Measurements from ENCODE around the gene XPO5. TPM values are rescaled to one million over a fixed set of nuclear protein-coding genes. Genes with fewer than 3 reads are reported as not detected.

XPO5 gene
- total and polyA plus RNA-seq, 2 experiments from 2014 or later: 28.5 to 95.2 TPM

DNA sequence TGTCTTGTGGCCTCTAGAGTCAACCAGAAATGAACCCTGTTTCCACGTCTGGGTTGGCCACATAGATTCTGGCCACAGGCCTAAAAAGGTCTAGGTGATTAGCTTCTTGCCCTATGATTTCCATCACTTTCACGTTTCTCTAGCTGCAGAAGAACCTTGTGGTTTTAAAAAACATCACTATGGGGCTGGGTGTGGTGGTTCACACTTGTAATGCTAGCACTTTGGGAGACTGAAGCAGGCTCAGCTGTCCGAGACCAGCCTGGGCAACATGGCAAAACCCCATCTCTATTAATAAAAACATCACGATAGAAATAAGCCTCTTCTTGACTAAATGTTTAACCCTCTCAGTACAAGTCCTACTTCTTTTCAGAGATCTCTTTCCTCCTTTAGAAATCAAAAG is 31.4 kb downstream of the XPO5 start:
- H3K27me3 ChIP-seq (ENCODE audit: insufficient read depth): no peaks in the 10 kb centered on the region
- Mint-ChIP-seq H3K27ac (no peak overlapping the region), H3K4me1 (no peaks in the 10 kb centered on the region), H3K9me3 (no peaks in the 10 kb centered on the region), H3K36me3 (ENCODE audit: low read depth) (peaks cover 84% of the 10 kb centered on the region), H3K4me3 (no peak overlapping the region), H3K27me3 (ENCODE audit: insufficient read depth, low read depth, poor library complexity) (no peaks in the 10 kb centered on the region)
- no peak for TF ChIP-seq POLR2AphosphoS5 (IDR thresholded peaks at IDR 0.05; ENCODE audit: low read depth)
- TF ChIP-seq JUNB (IDR thresholded peaks at IDR 0.05; ENCODE audit: unreplicated experiment): no peak
- TF ChIP-seq CREB1 (CRISPR knock-in tag; IDR thresholded peaks at IDR 0.05; ENCODE audit: low read depth): no peak
- no peak for TF ChIP-seq EZH2 (IDR thresholded peaks at IDR 0.05; ENCODE audit: low read depth, unreplicated experiment)
- no peak for TF ChIP-seq STAT1 (IDR thresholded peaks at IDR 0.05; ENCODE audit: unreplicated experiment)
- TF ChIP-seq ZNF114 (CRISPR knock-in tag; IDR thresholded peaks at IDR 0.05): no peak
- no peak for TF ChIP-seq ZNF331 (CRISPR knock-in tag; IDR thresholded peaks at IDR 0.05; ENCODE audit: low read depth)
- TF ChIP-seq, protein P1, sequence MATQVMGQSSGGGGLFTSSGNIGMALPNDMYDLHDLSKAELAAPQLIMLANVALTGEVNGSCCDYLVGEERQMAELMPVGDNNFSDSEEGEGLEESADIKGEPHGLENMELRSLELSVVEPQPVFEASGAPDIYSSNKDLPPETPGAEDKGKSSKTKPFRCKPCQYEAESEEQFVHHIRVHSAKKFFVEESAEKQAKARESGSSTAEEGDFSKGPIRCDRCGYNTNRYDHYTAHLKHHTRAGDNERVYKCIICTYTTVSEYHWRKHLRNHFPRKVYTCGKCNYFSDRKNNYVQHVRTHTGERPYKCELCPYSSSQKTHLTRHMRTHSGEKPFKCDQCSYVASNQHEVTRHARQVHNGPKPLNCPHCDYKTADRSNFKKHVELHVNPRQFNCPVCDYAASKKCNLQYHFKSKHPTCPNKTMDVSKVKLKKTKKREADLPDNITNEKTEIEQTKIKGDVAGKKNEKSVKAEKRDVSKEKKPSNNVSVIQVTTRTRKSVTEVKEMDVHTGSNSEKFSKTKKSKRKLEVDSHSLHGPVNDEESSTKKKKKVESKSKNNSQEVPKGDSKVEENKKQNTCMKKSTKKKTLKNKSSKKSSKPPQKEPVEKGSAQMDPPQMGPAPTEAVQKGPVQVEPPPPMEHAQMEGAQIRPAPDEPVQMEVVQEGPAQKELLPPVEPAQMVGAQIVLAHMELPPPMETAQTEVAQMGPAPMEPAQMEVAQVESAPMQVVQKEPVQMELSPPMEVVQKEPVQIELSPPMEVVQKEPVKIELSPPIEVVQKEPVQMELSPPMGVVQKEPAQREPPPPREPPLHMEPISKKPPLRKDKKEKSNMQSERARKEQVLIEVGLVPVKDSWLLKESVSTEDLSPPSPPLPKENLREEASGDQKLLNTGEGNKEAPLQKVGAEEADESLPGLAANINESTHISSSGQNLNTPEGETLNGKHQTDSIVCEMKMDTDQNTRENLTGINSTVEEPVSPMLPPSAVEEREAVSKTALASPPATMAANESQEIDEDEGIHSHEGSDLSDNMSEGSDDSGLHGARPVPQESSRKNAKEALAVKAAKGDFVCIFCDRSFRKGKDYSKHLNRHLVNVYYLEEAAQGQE (IDR thresholded peaks at IDR 0.05; ENCODE audit: unreplicated experiment): no peak
- TF ChIP-seq, protein P2, sequence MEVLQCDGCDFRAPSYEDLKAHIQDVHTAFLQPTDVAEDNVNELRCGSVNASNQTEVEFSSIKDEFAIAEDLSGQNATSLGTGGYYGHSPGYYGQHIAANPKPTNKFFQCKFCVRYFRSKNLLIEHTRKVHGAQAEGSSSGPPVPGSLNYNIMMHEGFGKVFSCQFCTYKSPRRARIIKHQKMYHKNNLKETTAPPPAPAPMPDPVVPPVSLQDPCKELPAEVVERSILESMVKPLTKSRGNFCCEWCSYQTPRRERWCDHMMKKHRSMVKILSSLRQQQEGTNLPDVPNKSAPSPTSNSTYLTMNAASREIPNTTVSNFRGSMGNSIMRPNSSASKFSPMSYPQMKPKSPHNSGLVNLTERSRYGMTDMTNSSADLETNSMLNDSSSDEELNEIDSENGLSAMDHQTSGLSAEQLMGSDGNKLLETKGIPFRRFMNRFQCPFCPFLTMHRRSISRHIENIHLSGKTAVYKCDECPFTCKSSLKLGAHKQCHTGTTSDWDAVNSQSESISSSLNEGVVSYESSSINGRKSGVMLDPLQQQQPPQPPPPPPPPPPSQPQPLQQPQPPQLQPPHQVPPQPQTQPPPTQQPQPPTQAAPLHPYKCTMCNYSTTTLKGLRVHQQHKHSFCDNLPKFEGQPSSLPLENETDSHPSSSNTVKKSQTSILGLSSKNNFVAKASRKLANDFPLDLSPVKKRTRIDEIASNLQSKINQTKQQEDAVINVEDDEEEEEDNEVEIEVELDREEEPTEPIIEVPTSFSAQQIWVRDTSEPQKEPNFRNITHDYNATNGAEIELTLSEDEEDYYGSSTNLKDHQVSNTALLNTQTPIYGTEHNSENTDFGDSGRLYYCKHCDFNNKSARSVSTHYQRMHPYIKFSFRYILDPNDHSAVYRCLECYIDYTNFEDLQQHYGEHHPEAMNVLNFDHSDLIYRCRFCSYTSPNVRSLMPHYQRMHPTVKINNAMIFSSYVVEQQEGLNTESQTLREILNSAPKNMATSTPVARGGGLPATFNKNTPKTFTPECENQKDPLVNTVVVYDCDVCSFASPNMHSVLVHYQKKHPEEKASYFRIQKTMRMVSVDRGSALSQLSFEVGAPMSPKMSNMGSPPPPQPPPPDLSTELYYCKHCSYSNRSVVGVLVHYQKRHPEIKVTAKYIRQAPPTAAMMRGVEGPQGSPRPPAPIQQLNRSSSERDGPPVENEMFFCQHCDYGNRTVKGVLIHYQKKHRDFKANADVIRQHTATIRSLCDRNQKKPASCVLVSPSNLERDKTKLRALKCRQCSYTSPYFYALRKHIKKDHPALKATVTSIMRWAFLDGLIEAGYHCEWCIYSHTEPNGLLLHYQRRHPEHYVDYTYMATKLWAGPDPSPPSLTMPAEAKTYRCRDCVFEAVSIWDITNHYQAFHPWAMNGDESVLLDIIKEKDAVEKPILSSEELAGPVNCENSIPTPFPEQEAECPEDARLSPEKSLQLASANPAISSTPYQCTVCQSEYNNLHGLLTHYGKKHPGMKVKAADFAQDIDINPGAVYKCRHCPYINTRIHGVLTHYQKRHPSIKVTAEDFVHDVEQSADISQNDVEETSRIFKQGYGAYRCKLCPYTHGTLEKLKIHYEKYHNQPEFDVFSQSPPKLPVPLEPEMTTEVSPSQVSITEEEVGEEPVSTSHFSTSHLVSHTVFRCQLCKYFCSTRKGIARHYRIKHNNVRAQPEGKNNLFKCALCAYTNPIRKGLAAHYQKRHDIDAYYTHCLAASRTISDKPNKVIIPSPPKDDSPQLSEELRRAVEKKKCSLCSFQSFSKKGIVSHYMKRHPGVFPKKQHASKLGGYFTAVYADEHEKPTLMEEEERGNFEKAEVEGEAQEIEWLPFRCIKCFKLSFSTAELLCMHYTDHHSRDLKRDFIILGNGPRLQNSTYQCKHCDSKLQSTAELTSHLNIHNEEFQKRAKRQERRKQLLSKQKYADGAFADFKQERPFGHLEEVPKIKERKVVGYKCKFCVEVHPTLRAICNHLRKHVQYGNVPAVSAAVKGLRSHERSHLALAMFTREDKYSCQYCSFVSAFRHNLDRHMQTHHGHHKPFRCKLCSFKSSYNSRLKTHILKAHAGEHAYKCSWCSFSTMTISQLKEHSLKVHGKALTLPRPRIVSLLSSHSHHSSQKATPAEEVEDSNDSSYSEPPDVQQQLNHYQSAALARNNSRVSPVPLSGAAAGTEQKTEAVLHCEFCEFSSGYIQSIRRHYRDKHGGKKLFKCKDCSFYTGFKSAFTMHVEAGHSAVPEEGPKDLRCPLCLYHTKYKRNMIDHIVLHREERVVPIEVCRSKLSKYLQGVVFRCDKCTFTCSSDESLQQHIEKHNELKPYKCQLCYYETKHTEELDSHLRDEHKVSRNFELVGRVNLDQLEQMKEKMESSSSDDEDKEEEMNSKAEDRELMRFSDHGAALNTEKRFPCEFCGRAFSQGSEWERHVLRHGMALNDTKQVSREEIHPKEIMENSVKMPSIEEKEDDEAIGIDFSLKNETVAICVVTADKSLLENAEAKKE (CRISPR knock-in tag; IDR thresholded peaks at IDR 0.05): no peak
- TF ChIP-seq, protein P3, sequence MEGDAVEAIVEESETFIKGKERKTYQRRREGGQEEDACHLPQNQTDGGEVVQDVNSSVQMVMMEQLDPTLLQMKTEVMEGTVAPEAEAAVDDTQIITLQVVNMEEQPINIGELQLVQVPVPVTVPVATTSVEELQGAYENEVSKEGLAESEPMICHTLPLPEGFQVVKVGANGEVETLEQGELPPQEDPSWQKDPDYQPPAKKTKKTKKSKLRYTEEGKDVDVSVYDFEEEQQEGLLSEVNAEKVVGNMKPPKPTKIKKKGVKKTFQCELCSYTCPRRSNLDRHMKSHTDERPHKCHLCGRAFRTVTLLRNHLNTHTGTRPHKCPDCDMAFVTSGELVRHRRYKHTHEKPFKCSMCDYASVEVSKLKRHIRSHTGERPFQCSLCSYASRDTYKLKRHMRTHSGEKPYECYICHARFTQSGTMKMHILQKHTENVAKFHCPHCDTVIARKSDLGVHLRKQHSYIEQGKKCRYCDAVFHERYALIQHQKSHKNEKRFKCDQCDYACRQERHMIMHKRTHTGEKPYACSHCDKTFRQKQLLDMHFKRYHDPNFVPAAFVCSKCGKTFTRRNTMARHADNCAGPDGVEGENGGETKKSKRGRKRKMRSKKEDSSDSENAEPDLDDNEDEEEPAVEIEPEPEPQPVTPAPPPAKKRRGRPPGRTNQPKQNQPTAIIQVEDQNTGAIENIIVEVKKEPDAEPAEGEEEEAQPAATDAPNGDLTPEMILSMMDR (conservative IDR thresholded peaks at IDR 0.05; ENCODE audit: low read depth in 2 of 2): no peak
- no peak for TF ChIP-seq NANOG (IDR thresholded peaks at IDR 0.05; ENCODE audit: borderline replicate concordance)
- TF ChIP-seq EZH2phosphoT487 (IDR thresholded peaks at IDR 0.05; ENCODE audit: unreplicated experiment): no peak
- TF ChIP-seq, protein P4, sequence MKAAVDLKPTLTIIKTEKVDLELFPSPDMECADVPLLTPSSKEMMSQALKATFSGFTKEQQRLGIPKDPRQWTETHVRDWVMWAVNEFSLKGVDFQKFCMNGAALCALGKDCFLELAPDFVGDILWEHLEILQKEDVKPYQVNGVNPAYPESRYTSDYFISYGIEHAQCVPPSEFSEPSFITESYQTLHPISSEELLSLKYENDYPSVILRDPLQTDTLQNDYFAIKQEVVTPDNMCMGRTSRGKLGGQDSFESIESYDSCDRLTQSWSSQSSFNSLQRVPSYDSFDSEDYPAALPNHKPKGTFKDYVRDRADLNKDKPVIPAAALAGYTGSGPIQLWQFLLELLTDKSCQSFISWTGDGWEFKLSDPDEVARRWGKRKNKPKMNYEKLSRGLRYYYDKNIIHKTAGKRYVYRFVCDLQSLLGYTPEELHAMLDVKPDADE (IDR thresholded peaks at IDR 0.05): no peak
- no peaks in the 10 kb centered on the region for H3K79me2 ChIP-seq (replicated peaks; ENCODE audit: insufficient read depth)
- ATAC-seq: no peak
- H3K4me2 ChIP-seq: no peak overlapping the region
- H4K20me1 ChIP-seq (replicated peaks; ENCODE audit: insufficient read depth): peaks cover 28% of the 10 kb centered on the region
- H2AFZ ChIP-seq: no peak overlapping the region
- no peak for DNase-seq (ENCODE audit: low spot score)
- H3K9me2 ChIP-seq (ENCODE audit: insufficient read depth): no peaks in the 10 kb centered on the region
- H3K36me3 ChIP-seq (ENCODE audit: insufficient read depth): peaks cover 93% of the 10 kb centered on the region
- no peak overlapping the region for H3K27ac ChIP-seq (ENCODE audit: low read depth)
- no peaks in the 10 kb centered on the region for H3K4me1 ChIP-seq (ENCODE audit: insufficient read depth)
- no peak overlapping the region for H3K4me3 ChIP-seq
- H3F3A ChIP-seq (replicated peaks; ENCODE audit: low read depth): 0 out of 2 replicates have a peak, but pooled peaks cover 5% of the 10 kb centered on the region
